IPS-15b (cell line): ENCODE measurements around the gene RTN4RL2.

Source experiments
- H3K27me3 ChIP-seq: one replicate; pipeline ENCODE4 v1.6.1; 2013; ENCODE audit warnings: low read length; ENCODE audit not compliant: control insufficient read depth, insufficient read depth
- H3K36me3 ChIP-seq: one replicate; pipeline ENCODE4 v1.6.1; 2013; ENCODE audit warnings: low read length; ENCODE audit not compliant: control insufficient read depth, insufficient read depth
- H3K4me1 ChIP-seq: one replicate; pipeline ENCODE4 v1.6.1; 2013; ENCODE audit warnings: mild to moderate bottlenecking, low read length; ENCODE audit not compliant: control insufficient read depth, insufficient read depth
- H3K4me3 ChIP-seq: one replicate; pipeline ENCODE4 v1.5.1; 2013; ENCODE audit warnings: low read depth, low read length
- H3K9ac ChIP-seq: one replicate; pipeline ENCODE4 v1.6.1; 2013; ENCODE audit warnings: low read depth, mild to moderate bottlenecking, low read length
- H3K9me3 ChIP-seq: one replicate; pipeline ENCODE4 v1.6.1; 2013; ENCODE audit warnings: mild to moderate bottlenecking, low read length; ENCODE audit not compliant: control insufficient read depth, insufficient read depth

The RTN4RL2 gene

DNA sequence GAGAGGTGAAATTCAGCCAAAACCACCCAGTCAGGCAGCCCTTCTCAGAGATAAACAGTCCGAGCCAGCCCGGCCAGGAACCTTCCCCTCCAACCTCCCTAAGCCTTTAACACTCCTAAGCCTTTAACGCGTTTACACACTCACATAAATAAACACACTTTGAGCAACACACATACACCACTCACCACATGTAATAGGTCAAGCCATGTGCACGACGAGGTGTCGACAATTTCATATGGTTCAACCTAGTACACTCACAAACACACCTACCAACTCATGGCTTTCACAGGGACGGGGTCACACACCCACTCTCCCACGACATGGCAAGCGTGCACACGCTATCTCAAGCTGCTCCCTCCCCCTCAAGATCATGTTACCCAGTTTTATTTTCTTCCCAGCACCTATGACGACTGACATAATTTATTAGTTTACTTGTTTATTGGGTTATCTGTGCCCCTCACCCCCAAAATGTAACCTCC is 39.7 kb downstream of the RTN4RL2 start:
- Histone ChIP-seq H3K27me3 (no peaks in the 10 kb centered on the region), H3K36me3 (no peaks in the 10 kb centered on the region), H3K4me3 (peak overlapping the region; percentile 38), H3K4me1 (peaks cover 4% of the 10 kb centered on the region), H3K9ac (no peak overlapping the region), H3K9me3 (no peaks in the 10 kb centered on the region)

DNA sequence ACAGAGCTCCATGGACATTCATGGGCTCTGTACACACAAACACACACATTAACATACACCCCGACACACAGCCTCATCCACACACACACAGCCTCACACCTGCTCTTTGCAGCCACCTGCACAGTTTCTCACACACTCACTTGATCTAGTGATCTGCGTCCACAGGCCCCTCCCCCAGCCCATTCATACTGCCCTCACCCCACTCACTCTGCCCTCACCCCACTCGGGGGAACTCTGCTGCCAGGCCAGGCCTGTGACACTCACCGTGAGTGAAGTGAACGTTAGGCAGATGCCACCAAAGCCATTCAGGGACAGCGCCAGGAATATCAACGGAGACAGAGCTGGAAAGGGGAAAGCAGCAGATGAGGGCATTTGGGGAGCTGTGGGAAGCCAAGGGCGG is 40.2 kb downstream of the RTN4RL2 start:
- Histone ChIP-seq H3K4me3 (no peak overlapping the region), H3K36me3 (no peaks in the 10 kb centered on the region)

GRCh38 chr11:57500926-57501325 is 40.6 kb downstream of the RTN4RL2 start:
- Histone ChIP-seq H3K4me3 (no peak overlapping the region), H3K36me3 (no peaks in the 10 kb centered on the region), H3K4me1 (peaks cover 4% of the 10 kb centered on the region), H3K9ac (no peak overlapping the region), H3K27me3 (no peaks in the 10 kb centered on the region), H3K9me3 (no peaks in the 10 kb centered on the region)

More for the DNA sequence above, 40.2 kb downstream of the RTN4RL2 start:
- H3K9me3 ChIP-seq, result no peaks in the 10 kb centered on the region
- no peaks in the 10 kb centered on the region for H3K27me3 ChIP-seq
- no peak overlapping the region for H3K9ac ChIP-seq
- H3K4me1 ChIP-seq, result peaks cover 4% of the 10 kb centered on the region

DNA sequence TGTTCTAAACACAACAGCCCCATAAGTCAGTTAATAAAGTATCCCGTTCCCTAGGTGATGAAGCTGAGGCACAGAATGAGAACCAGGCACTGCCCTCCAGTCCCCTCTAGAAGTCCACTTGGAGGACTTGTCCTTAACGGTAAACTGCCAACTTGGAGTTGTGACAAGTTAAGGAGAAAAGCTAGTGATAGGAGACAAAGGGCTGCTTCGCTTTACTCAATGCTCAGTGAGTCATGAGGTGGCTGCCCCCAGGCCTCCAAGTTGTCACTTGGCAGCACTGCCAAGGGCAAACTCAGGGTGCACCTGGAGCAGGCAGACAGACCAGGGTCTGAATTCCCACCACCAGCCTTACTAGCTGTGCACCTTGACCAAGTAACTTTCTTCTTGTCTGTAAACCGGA is 41.6 kb downstream of the RTN4RL2 start:
- no peak overlapping the region for H3K4me3 ChIP-seq
- H3K9ac ChIP-seq, result no peak overlapping the region
- peaks cover 4% of the 10 kb centered on the region for H3K4me1 ChIP-seq
- H3K36me3 ChIP-seq, result no peaks in the 10 kb centered on the region
- no peaks in the 10 kb centered on the region for H3K9me3 ChIP-seq
- H3K27me3 ChIP-seq, result no peaks in the 10 kb centered on the region

GRCh38 chr11:57502376-57502775 is 42.0 kb downstream of the RTN4RL2 start:
- Histone ChIP-seq H3K9ac (no peak overlapping the region), H3K36me3 (no peaks in the 10 kb centered on the region), H3K9me3 (no peaks in the 10 kb centered on the region), H3K4me1 (peaks cover 4% of the 10 kb centered on the region), H3K4me3 (no peak overlapping the region), H3K27me3 (no peaks in the 10 kb centered on the region)

- H3K36me3 ChIP-seq, result no peaks in the 10 kb centered on the region
- H3K4me3 ChIP-seq, result no peak overlapping the region
- H3K9ac ChIP-seq, result no peak overlapping the region
- peaks cover 4% of the 10 kb centered on the region for H3K4me1 ChIP-seq
- no peaks in the 10 kb centered on the region for H3K9me3 ChIP-seq
- H3K27me3 ChIP-seq, result no peaks in the 10 kb centered on the region
Measured at GRCh38 chr11:57502870-57503269, 42.5 kb downstream of the RTN4RL2 start.

GRCh38 chr11:57504511-57504910 is 44.2 kb downstream of the RTN4RL2 start:
- Histone ChIP-seq H3K9ac (no peak overlapping the region), H3K9me3 (no peaks in the 10 kb centered on the region), H3K4me1 (peaks cover 4% of the 10 kb centered on the region), H3K36me3 (no peaks in the 10 kb centered on the region), H3K4me3 (no peak overlapping the region), H3K27me3 (no peaks in the 10 kb centered on the region)

DNA sequence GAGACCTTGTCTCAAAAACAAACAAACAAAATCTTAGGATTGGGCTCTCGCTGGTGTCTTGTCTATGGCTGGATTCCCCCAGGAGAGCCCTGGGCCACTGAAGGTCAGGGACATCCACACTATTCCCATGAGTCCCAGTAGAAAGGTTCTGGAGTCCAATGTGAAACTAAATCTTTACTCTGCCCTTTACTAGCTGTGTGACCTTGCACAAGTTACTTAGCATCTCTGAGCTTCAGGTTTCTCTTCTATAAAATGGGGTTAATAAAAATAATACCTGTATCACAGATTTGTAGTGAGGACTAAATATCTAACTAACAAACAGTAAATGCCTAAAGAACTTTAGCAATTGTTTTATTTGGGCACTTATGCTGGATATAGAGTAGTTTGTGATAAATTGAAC is 46.2 kb downstream of the RTN4RL2 start:
- no peaks in the 10 kb centered on the region for H3K36me3 ChIP-seq

GRCh38 chr11:57508341-57509170 is 48.2 kb downstream of the RTN4RL2 start:
- Histone ChIP-seq H3K4me3 (no peak overlapping the region), H3K4me1 (peaks cover 3% of the 10 kb centered on the region), H3K27me3 (peaks cover 7% of the 10 kb centered on the region), H3K36me3 (no peaks in the 10 kb centered on the region), H3K9me3 (no peaks in the 10 kb centered on the region), H3K9ac (no peak overlapping the region)

More for the DNA sequence above, 46.2 kb downstream of the RTN4RL2 start:
- H3K4me1 ChIP-seq, result no peaks in the 10 kb centered on the region
- H3K9me3 ChIP-seq, result no peaks in the 10 kb centered on the region
- no peaks in the 10 kb centered on the region for H3K27me3 ChIP-seq
- H3K4me3 ChIP-seq, result no peak overlapping the region
- H3K9ac ChIP-seq, result no peak overlapping the region

DNA sequence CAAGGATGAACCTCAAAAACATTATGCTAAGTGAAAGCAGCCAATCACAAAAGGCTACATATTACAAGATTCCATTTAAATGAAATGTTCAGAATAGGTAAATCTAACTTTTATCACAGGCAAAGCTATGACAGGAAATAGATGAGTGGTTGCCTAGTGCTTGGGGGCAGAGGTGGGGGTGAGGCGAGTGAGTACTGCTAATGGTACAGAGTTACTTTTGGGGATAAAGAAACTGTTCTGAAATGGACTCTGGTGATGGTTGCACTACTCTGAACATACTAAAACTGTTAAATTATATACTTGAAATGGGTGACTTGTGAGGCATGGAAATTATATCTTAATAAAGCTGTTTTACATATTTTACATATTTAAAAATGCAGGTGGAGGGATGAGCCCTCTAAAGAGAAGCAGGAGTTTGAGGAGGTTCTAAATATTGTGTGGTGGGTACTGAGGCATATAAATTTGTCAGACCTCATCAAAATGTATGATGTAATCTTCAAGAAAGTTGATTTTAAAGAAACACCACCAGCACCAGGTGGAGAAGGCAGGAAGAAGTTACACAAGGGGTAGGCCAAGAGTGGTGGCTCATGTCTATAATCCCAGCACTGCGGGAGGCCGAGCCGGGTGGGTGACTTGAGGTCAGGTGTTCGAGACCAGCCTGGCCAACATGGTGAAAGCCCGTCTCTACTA is 51.6 kb downstream of the RTN4RL2 start:
- Histone ChIP-seq H3K9me3 (no peaks in the 10 kb centered on the region), H3K9ac (no peak overlapping the region), H3K36me3 (no peaks in the 10 kb centered on the region), H3K4me1 (peaks cover 4% of the 10 kb centered on the region), H3K27me3 (peaks cover 18% of the 10 kb centered on the region), H3K4me3 (no peak overlapping the region)

DNA sequence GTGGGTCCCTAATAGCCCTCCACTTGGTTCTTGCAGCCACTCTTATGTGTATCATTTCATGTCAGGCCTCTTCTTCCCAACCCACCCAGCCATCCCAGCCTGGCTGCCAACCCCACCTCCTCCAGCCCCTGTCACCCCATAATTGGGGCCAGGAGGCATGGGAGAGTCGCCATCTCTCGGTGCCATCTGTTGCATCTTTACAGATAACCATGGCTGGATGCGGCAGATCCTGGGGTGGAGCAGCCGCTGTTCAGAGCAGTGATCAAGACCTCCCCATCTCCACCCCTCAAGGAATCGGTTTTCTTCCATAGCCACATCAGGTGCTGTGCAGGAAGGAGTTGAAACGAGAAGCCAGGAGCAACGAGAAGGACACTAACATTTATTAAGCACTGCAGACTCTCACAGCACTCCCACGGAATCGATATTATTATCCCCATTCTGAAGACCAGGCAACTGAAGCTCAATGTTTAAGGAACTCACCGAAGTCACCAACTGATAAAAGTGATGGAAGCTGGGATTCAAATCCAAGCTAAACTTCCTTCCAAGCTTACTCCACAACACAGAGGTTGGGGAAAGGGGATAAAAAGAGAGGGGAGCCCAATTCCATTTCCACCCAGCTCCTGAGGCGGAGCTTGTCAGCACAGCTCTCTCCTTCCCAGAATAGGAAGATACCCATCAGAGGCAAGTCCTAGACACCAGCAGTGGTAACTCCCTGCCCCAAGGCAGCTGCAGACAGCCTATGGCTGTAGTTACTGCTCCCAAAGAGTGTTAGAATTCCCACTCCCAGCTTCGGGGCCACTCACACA is 52.5 kb downstream of the RTN4RL2 start:
- Histone ChIP-seq H3K4me3 (peak overlapping the region; percentile 85), H3K4me1 (peaks cover 4% of the 10 kb centered on the region), H3K9me3 (no peaks in the 10 kb centered on the region), H3K27me3 (peaks cover 27% of the 10 kb centered on the region), H3K36me3 (no peaks in the 10 kb centered on the region), H3K9ac (no peak overlapping the region)
